ENCODE measurements around the gene ACYP2.
"Not testable (repeated sequence)": the region's sequence is repeated elsewhere in the genome, so short reads cannot be mapped to it uniquely, and the experiment has no call there.

The ACYP2 gene

DNA sequence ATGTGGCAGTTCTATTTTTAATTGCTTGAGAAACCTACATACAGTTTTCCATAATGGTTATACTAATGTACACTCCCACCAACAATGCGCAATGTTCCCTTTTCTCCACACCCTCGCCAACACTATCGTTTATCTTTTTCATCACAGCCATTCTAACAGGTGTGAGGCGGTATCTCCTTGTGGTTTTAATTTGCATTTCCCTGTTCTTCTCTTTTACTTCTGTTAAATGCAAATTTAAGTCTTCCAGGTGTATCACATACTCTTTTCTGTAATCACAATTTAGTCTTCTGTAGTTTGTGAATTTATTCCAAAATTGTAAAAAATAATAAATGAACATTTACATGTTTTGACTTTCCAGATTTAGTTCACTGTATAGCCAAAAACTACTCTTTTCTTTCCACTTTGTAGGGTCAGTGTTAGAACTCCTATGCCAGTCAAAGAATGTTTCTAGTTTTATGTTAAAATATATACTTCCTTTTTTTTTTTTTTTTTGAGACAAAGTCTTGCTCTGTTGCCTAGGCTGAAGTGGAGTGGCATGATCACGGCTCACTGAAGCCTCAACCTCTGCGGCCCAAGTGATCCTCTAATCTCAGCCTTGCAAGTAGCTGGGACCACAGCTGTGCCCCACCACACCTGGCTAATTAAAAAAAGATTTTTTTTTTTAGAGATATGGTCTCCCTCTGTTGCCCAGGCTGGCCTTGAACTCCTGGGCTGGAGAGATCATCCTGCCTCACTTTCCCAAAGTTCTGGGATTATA is 15.4 kb upstream of the ACYP2 start:
- DNase-seq: no peak

DNA sequence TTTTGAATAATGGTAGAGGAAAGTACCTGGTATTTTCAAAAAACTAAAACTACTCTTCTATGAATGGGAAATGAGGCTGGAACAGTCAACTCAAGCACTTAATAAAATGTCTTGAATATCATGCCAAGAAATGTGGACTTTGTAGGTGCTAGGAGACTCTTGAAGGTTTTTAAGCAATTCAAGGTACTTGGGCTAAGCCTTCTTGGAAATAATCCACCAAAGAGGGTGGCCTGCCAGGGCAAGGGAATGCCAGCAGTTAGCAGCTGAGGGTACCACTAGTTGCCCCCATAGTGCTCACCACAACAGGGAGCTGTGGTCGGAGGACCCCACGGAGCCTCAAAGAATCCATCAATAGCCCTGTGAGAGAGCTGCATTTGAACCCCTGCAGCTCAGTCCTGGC is 14.6 kb upstream of the ACYP2 start:
- DNase-seq: no peak

DNA sequence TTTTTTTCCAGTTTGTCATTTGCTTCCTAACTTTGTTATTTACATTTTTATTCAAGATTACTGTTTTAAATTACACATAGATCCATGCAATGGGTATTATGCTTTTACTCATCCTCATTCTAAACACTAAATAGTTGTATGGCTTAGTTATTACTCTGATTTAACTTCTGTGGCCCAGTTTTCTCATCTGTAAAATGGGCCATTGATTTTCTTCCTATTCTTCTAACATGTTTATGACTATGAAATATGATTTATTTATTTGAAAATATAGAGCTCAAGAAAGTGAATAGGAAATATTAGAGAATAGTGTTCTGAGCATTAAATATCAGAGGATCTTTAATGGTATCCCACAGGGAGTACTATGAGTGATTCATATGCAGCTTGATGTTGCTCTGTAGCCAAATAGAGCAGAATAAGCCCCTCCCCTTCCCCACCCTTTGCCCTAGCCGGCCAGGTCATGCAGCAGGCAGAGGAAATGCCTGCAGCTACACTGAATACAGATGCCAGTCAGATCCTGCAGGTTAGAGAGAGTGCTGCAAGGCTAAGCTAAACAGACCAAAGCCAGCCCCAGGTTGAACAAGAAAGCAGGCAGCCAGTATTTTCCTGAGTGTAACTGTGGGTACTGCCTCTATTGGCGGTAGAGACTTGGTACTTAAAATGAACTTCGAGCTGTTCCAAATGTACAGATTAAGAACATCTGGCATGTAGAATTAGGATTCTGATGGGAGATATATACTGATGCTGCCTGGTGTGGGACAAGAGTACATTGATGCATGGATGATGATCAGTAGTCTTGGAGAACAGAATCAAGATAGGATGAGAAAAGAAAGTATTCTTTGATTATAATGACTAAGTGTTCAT is 11.7 kb upstream of the ACYP2 start:
- DNase-seq: no peak

DNA sequence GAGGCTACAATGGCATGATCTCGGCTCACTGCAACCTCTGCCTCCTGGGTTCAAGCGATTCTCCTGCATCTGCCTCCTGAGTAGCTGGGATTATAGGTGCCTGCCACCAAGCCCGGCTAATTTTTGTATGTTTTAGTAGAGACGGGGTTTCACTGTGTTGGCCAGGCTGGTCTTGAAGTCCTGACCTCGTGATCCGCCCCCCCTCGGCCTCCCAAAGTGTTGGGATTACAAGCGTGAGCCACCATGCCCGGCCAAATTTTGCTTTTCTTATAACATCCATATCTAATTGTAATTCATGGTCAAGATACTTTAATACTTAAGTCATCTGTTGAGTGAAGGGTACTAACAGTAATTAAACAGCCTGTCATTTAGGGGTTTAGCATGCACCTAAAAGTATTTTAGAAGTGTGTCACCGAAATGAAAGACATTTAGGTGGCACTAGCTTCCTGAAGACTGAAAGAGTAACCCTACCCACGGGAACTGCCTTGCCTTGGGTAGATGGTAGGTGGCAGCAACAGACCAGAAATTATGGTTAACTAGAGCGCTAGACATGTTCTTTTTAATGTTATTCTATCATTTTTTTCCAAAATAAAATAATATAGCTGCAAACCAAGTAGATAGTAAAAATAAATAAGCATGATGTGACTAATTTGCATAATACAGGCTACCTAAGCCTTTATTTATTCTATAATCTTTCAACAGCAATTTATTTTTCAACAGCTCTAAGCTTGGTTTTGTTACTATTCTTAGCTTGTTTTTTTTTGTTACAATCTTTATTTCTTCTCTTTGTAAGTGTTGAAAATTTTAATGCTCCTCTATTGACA is 8.6 kb upstream of the ACYP2 start:
- peak; percentile 8 for DNase-seq

DNA sequence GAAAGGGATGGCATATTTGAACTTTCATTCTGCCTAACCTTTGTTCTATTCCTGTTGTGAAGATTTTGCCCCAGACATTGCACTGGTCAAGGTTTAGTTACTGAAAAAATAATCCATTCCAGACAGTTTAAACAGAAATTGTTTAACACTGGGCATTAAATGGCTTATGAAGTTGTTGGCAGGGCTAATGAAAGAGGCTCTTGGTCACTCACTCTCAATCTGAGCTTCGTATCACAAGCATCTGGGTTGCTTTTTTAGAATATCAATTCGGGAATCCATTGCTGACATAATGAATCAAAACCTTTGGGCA is 8.0 kb upstream of the ACYP2 start:
- no peak for DNase-seq

DNA sequence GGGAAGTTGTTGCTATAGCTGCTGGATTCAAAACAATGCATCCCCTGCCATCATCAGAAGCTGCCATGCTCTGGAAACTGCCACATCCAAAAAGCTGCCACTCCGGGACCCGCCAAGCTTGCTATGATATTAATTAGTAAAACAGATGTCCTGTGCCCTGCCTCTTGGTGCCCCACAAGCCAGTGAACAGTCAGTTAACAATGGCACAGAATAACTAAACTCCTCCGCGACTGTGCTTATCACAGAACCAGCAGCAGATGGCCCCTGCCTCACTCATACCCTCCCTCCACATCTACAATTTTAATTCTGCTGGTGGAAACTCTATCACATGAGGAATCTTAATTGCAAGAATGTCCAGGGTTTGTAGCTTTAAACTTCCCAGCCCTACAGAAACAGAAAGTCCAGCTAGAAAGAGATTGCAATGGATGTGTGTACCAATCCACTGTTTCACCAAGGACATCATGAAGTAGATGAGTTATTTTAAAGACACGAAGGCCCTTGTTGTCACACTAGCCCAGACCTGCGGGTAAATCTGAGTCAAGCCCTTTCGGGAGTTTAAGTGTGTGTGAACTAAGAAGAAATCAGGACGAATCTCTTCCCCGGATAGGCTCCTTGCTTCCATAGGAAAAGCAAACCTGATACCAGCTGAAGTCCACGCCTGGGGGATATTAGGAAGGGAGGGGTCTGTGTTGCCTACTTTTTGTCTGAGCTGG is 7.4 kb upstream of the ACYP2 start:
- DNase-seq: no peak

DNA sequence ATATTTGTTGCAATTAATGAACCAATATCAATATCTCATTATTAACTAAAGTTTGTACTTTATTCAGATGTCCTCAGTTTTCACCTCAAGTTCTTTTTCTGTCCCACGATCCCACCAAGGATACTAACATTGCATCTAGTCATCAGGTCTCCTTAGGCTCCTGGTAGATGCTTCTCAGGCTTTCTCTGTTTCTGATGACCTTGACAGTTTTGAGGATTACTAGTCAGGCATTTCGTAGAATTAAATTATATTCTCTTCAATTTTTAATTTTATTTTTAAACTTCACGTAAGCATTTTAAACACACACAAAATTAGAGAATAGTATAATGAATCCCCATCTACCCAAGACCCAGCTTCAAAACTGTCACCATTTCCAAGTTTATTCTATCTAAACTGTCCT is 5.6 kb upstream of the ACYP2 start:
- no peak for DNase-seq

DNA sequence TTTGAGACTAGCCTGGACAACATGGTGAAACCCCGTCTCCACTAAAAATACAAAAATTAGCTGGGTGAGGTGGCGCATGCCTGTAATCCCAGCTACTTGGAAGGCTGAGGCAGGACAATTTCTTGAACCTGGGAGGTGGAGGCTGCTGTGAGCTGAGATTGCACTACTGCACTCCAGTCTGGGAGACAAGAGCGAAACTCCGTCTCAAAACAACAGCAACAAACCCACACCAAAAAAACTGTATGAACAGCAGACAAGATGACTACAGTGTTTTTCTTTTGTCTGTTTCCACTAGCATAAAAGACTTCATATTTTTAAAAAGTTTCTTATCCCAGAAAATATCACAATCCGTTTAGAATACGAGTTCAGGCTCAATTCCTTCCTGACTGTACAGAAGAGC is 936 bp upstream of the ACYP2 start:
- DNase-seq: not testable (repeated sequence)

DNA sequence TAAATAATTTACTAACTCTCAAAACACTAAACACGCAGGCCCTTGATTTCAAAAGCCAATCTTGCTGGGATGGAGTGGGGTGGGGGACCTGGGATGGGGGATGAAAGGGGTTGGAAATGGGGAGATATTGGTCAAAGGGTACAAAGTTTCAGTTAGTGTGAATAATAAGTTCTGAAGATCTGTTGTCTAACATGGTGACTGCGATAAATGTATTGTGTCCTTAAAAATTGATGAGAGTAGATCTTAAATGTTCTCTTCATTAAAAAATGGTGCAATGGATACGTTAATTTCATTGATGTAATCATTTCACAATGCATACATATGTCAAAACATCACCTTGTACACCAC is 505 bp upstream of the ACYP2 start:
- DNase-seq: no peak

DNA sequence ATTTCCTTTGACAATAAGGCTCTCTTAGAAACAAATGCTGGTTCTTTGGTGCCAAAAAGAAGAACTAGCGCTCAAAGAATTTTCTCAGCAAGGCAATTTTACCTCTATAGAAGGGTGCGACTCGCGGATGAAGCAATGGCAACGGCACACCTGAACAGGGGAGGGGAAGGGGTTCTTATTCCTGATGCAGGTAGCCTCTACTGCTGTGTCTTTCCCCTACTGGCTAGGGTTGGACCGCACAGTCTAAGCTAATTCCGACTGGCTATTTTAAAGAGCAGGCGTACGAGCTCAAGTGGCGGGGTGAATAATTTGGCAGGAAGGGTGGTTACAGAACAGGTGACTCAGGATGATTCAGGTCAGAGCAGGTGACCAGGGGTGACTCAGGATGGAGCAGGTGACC is 1.2 kb downstream of the ACYP2 start:
- not testable (repeated sequence) for DNase-seq

DNA sequence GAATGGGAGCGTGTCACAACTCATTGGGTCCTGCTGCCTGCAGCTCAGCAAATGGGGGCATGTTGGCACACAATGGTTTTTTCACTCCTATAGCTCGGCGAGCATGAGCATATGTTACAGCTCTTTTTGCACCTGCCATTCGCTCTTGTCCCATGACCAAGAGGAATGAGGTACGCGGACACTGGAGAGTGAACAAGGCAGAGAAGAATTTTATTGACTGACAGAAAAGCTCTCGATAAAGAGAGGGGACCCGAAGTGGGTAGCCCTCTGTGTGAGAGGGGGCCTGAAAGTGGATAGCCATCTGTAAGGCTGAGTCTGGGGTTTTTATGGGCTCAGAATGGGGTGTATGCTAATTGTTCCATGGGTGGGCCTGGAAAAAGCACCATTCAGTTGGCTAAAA is 5.5 kb downstream of the ACYP2 start:
- DNase-seq: no peak

DNA sequence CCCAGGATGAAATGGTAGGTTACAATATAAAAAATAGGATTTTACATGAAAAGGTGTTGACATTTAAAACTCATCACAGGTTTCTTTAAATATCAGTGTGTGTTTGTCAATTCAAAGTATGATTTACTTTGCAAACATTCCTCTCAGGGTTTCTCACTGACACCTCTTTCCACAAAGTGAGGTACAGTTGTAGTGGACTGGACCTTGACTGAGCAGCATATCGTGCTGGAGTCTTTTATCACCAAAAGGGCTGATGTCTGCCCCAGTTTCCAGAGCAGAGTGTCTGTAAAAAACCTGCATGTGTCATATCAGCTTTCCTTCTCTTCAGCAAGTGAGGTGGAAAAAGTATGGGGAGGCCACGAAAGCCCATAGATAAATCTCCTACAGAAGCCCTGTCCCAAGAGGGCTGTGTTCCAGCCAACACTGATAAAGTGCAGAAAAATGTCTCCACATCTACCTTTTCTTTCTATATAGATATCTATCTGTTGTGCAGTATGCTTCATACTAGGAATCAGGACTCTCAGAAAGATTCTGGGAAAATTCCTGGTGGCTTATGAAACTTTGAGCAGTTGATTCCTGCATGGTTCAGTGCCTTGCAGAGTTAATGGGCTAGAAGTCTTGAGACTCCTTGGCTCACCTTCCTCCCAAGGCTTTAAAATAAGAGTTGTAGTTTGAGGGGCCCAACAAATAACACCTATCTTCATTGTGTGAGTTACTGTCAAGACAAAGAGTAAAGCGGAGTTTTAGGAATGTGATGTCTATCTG is 6.9 kb downstream of the ACYP2 start:
- DNase-seq: no peak

DNA sequence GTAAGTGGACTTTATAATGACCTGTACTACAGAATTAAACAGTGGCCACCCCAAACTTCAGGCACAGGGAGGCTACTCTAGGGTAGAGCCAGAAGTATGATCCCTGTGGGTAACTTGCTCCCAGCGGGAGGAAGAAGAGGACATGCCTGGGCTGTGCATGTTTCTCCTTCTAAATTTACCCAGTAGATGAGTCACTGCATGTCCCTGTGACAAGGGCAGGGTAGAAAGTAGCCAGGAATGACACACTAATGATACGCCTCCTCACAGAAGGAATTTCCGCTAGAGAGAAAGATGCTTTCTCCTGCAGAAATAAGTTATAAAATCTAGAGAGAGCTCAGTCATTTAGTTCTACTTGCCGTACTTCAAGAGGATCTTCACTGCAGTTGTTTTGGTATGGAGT is 7.5 kb downstream of the ACYP2 start:
- DNase-seq: no peak

DNA sequence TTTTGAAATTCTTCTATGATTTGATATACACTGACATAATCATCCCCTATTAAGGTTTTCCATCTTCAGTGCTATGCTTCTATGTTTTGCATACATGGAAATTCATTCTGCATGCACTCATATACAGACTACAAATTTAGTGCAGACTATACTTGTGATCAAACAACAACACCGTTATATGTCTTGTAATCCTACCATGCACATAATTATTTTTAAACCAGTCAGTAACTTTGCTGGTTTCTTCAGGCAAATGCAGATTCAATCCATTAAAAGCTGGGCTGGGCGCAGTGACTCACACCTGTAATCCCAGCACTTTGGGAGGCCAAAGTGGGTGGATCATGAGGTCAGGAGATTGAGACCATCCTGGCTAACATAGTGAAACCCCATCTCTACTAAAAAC is 11.8 kb downstream of the ACYP2 start:
- DNase-seq: not testable (repeated sequence)

DNA sequence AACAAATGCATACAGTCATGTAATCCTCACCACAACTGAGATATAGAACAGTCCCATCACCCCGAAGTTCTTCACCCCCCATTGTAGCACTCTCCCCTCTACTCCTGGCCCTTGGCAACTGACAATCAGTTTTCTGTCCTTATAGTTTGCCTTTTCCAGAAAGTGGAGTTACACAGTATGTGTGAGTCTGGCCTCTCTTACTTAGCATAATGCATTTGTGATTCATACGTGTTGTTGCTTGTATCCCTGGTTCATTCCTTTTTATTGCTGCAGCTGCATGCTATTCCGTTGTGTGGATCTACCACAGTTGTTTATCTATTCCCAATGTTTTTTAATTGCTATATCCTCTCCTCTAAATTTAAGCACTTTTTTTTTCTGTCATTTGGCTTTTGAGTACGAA is 17.6 kb downstream of the ACYP2 start:
- no peak for DNase-seq

DNA sequence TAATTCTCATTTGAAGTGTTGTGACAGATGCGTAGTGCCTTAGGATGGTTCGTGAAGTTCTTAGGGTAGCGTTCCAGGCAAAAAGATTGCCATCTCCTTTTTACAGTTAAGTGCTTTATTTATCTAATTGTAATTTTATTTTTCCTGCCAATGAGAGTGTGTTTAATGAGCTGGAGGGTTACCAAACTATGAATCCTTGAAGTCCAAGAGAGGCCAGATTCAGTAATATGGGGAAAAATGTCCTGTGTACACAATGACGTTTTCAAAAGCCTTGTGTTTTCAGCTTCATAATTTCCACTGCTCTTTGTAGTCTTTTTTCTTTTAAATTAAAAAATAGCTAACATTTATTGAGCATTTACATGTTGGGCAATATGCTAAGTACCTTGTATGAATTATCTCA is 23.8 kb downstream of the ACYP2 start:
- DNase-seq: no peak

DNA sequence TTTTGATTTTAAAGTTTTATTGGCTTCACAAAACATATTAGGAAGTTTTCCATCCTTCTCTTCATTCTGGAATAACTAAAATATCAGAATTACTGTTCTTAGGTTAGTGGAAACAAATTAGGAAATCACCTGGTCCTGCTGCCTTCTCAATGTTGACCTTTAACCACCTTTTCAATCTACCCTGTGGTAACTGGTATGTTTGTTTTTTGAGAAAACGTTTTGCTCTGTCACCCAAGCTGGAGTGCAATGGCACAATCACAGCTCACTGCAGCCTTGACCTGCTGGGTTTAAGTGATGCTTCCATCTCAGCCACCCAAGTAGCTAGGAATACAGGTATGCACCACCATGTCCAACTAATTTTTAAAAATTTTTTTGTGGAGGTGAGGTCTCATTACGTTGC is 28.4 kb downstream of the ACYP2 start:
- DNase-seq: no peak

DNA sequence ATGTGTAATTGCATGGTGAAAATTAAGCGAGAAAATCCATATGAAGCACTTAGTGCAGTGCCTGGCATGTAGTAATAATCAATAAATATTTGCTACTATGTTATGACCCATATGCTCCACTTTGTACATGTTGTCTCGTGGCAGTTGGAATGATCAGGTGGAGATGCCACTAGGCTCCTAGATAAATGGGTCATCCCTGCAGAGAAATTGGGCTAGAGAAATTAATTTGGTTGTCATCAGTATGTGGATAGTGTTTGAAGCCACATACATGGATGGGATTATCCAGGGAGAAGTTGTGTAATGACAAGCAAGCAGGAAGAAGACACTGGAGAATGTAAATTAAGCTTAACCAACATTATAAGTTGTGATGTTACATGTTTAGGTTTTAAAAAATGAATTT is 33.0 kb downstream of the ACYP2 start:
- no peak for DNase-seq

DNA sequence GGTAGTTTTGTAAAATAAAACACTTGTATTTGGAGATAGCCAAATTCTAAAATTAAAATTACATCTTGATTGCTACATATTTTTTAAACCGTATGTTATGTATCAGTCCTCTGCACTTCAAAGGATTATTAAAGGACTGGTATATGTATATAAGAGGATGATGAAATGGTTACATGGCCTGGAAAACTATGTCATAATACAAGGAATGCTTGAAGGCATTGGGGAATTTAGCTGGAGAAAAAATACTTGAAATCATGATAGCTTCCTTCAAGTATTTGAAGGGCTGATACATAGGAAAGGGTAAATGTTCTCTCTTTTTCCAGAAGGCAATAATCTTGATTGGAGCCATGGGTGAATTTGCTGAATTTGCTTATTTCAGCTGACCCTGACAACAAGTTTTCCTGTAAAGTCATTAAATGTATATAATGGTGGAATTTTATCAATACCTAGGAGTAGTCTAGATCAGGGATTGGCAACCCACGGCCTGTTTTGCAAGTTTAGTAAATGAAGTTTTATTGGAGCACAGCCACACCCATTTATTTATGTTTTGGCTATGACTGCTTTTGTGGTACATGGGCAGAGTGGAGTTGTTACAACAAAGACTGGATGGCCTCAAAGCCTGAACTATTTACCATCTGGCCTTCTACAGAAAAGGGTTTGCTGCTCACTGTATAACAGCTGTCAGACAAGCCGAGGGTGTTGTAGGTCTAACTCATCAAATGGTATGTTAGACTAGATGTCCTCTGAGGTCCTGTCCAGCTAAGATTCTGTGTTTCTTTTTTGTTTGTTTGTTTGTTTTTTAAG is 34.4 kb downstream of the ACYP2 start:
- no peak for DNase-seq

DNA sequence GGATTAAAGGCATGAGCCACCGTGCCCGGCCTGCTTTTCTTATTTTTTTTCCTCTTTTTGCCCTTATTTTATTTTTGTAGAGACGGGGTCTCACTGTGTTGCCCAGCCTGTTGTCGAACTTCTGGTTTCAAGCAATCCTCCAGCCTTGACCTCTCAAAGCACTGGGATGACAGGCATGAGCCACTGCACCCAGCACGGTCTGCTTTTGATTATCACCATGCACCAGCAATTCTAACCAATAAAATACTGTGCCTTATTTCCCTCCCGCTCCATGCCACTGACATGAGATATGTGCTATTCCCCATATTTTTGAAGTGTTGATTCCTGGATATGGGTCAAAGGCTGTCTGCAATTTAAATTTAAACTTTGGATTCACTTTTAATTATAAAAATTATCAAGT is 42.9 kb downstream of the ACYP2 start:
- DNase-seq: no peak

DNA sequence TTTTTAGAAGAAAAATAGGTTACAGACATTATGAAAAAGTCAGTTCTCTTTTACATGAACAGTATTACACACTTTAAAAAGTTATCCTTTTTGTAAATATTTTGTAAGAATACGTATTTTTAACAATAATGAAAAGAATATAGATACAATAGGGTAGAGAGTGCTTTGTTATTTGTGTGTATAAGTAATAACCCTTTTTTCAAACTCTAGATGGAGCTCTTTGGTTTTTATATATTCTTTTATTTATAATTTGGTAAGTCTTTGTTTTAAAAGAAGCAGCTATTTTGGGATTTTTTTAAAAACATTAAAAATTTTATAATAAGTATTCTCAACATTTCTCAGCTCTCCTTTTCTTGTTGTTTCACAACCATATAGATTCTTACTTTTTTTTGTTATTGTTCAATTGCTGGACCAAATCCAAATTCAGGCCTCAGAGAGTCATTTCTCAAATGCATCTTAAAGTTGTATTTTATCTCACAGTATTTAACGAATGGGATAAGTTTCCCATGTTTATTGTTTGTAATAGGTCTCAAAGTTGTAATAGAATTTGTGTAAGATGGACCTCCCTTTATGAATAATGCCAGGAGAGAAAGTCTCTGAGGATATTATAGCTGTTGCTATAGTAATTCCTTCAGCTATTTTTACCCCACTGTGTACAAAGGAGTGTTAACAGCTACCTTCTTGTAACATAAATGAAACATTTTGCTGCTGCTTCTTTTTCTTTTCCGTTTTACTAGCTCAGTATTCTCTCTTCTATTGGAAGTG is 46.4 kb downstream of the ACYP2 start:
- no peak for DNase-seq
